ENCODE results near the gene VPS13D. TPM values are rescaled to one million over a fixed set of nuclear protein-coding genes. Genes with fewer than 3 reads are reported as not detected.

The VPS13D gene
- total and polyA plus RNA-seq, 10 of the 15 experiments (the other 5 are each of a cell fraction or from before 2014, with no cell fraction given) = 1.4 to 16.9 (median 8.5) TPM

- Histone ChIP-seq H3K79me2 (ENCODE audit: control insufficient read depth, insufficient read depth, low read length) (no peaks in the 10 kb centered on the region), H3K27me3 (replicated peaks in 1 of 2; ENCODE audit: control insufficient read depth in 2 of 2, insufficient read depth in 2 of 2, low read length in 1 of 2) (no peaks in the 10 kb centered on the region), H3K36me3 (ENCODE audit: control insufficient read depth in 2 of 2, insufficient read depth in 2 of 2, low read length in 1 of 2) (no peaks in the 10 kb centered on the region; a peak in 1 of 4 replicates), H3K9ac (ENCODE audit: control insufficient read depth, insufficient read depth, low read length) (no peak overlapping the region), H3K4me2 (ENCODE audit: control insufficient read depth, insufficient read depth) (no peak overlapping the region), H3K4me3 (no peak overlapping the region), H3K4me1 (ENCODE audit: control insufficient read depth, insufficient read depth, low read length) (no peaks in the 10 kb centered on the region), H2AFZ (ENCODE audit: control insufficient read depth, low read depth, low read length) (no peak overlapping the region), H3K27ac (ENCODE audit: control insufficient read depth, insufficient read depth) (no peak overlapping the region), H4K20me1 (ENCODE audit: control insufficient read depth, insufficient read depth) (peaks cover 2% of the 10 kb centered on the region; the same call in 1 of the 2 replicates), H3K9me3 (replicated peaks; ENCODE audit: control insufficient read depth, insufficient read depth, low read length) (no peaks in the 10 kb centered on the region)
- no peak for DNase-seq (ENCODE audit: low read depth, low spot score)
- TF ChIP-seq, protein P1, sequence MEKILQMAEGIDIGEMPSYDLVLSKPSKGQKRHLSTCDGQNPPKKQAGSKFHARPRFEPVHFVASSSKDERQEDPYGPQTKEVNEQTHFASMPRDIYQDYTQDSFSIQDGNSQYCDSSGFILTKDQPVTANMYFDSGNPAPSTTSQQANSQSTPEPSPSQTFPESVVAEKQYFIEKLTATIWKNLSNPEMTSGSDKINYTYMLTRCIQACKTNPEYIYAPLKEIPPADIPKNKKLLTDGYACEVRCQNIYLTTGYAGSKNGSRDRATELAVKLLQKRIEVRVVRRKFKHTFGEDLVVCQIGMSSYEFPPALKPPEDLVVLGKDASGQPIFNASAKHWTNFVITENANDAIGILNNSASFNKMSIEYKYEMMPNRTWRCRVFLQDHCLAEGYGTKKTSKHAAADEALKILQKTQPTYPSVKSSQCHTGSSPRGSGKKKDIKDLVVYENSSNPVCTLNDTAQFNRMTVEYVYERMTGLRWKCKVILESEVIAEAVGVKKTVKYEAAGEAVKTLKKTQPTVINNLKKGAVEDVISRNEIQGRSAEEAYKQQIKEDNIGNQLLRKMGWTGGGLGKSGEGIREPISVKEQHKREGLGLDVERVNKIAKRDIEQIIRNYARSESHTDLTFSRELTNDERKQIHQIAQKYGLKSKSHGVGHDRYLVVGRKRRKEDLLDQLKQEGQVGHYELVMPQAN (conservative IDR thresholded peaks at IDR 0.05) = no peak
- TF ChIP-seq MYB (IDR thresholded peaks at IDR 0.05; ENCODE audit: borderline replicate concordance, low read depth, low read length) (no peak), REST (IDR thresholded peaks at IDR 0.05; ENCODE audit: low read depth, low read length) (no peak), POLR2AphosphoS5 (IDR thresholded peaks at IDR 0.05; ENCODE audit: low read length) (no peak), IKZF1 (conservative IDR thresholded peaks at IDR 0.05) (no peak), NFIC (IDR thresholded peaks at IDR 0.05; ENCODE audit: low read depth, low read length) (no peak), SREBF2 (IDR thresholded peaks at IDR 0.05; ENCODE audit: low read length) (no peak), ZNF207 (IDR thresholded peaks at IDR 0.05; ENCODE audit: borderline replicate concordance) (no peak), KLF5 (IDR thresholded peaks at IDR 0.05; ENCODE audit: partially characterized antibody) (no peak), CBX5 (IDR thresholded peaks at IDR 0.05; ENCODE audit: low read depth) (no peak)
- CTCF ChIA-PET = no interaction called here
- 75% methylated on average over 8 of the region's 8 CpGs for WGBS (ENCODE audit: insufficient coverage, insufficient replicate concordance, low lambda C conversion rate, missing lambda C conversion rate)
- SMC1A ChIA-PET (ENCODE audit: uncharacterized antibody, unreplicated experiment) = no interaction called here
- no TSS peak for BruUV-seq (replicated peaks)
- FAIRE-seq = no peak
- RAD21 ChIA-PET (ENCODE audit: unreplicated experiment) = interaction anchor here (0.5 kb wide), 1 partner anchor 202 kb away, joined by 4 read pairs; no protein-coding TSS in a partner anchor
- ATAC-seq = no peak
- POLR2A ChIA-PET = no interaction called here
- in situ Hi-C loops (cut with MboI) = no loop called here
- intact Hi-C loops (cut with micrococcal nuclease; ENCODE audit: unreplicated experiment) = no loop called here
These were observed 284.8 kb downstream of the VPS13D start for GRCh38 chr1:12514590-12514989.
